ENCODE measurements around the gene CPSF6. TPM values are rescaled to one million over a fixed set of nuclear protein-coding genes. Genes with fewer than 3 reads are reported as not detected.

Gene CPSF6
- total and polyA plus RNA-seq, 2 of the 4 experiments (the other 2 are of a cell fraction): 9.1 to 39.3 TPM

DNA sequence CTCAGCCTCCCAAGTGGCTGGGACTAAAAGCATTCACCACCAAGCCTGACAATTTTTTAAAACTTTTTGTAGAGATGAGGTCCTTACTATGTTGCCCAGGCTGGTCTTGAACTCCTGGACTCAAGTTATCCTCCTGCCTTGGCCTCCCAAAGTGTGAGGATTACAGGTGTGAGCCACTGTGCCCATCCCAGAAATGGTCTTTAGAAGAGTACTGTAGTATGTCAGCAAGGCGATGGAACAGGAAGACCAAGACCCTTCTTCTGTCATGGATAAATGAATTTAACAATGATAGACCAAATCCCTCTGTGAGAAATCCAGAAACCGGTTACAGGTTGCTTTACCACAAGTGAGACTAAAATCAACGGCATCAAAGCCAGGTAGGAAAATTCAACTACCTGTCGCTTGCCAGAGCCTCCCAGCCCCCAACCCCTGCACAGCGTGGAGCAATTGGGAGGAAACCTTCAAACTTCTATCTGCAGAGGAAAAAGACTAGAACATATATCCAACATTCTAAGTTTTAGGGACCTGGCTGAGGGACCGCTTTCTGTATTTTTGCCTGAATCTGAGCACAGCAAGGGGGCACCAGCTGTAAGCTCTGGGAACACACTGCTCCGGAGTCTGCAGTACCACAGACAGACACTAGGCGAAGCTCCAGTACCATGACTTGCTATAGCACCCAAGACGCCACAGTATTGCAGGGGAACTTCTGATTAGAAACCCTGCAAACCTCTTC, 51.3 kb downstream of the CPSF6 start (continued):
- TF ChIP-seq MAFK (IDR thresholded peaks at IDR 0.05; ENCODE audit: low read depth, low read length): no peak

DNA sequence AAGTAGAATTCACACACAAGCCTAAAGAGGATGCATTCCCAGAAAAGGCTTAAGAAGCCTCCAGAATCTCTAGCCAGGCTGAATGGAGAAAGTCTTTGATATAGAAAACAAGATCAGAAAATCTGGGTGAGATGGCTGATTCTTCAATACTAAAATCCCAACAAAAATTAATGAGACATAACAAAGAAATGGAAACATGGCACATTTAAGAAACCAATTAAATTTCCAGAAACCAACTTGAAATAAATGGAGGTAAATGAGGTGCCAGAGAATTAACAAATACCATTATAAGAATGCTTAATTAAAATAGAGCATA, 51.9 kb downstream of the CPSF6 start:
- intact Hi-C loops (cut with micrococcal nuclease): no loop called here
- BruUV-seq (replicated peaks): no TSS peak
- in situ Hi-C loops (cut with MboI; ENCODE audit: low sequenced_read_pairs): no loop called here

More for the DNA sequence above, 51.9 kb downstream of the CPSF6 start:
- H4K20me1 ChIP-seq (ENCODE audit: insufficient read depth, low read length): no peaks in the 10 kb centered on the region
- H4K91ac ChIP-seq (ENCODE audit: insufficient read depth, low read depth, low read length): no peak overlapping the region
- no peaks in the 10 kb centered on the region for H3K79me1 ChIP-seq (ENCODE audit: low read depth in 1 of 2, low read length in 2 of 2)
- H4K8ac ChIP-seq (ENCODE audit: low read depth in 2 of 2, low read length in 2 of 2): no peak overlapping the region
- H3K36me3 ChIP-seq (ENCODE audit: control insufficient read depth, insufficient read depth, low read length): no peaks in the 10 kb centered on the region
- H4K5ac ChIP-seq (ENCODE audit: low read depth, low read length): no peak overlapping the region
- H2BK15ac ChIP-seq (ENCODE audit: low read depth, low read length): no peak overlapping the region
- no peak overlapping the region for H3K4me2 ChIP-seq (ENCODE audit: low read depth, low read length)
- no peak overlapping the region for H2AK9ac ChIP-seq (replicated peaks; ENCODE audit: low read depth, low read length, poor library complexity)
- H3K4me1 ChIP-seq (ENCODE audit: control insufficient read depth, insufficient read depth, low read length): no peaks in the 10 kb centered on the region
- DNase-seq (no peak), ATAC-seq (ENCODE audit: low read depth) (no peak)
- no peaks in the 10 kb centered on the region for H3K9me3 ChIP-seq (ENCODE audit: control insufficient read depth, insufficient read depth, low read length)
- no peak overlapping the region for H2BK20ac ChIP-seq (ENCODE audit: low read depth, low read length)
- TF ChIP-seq BHLHE40 (IDR thresholded peaks at IDR 0.05; ENCODE audit: low read depth, low read length) (no peak), POLR2A (IDR thresholded peaks at IDR 0.05; ENCODE audit: low read depth, low read length) (no peak), RFX5 (IDR thresholded peaks at IDR 0.05; ENCODE audit: low read depth, low read length) (no peak), MAFK (IDR thresholded peaks at IDR 0.05; ENCODE audit: low read depth, low read length) (no peak), SMC3 (IDR thresholded peaks at IDR 0.05; ENCODE audit: low read depth, low read length) (no peak), FOS (IDR thresholded peaks at IDR 0.05; ENCODE audit: low read depth, low read length) (no peak)
- TF ChIP-seq, protein P1, sequence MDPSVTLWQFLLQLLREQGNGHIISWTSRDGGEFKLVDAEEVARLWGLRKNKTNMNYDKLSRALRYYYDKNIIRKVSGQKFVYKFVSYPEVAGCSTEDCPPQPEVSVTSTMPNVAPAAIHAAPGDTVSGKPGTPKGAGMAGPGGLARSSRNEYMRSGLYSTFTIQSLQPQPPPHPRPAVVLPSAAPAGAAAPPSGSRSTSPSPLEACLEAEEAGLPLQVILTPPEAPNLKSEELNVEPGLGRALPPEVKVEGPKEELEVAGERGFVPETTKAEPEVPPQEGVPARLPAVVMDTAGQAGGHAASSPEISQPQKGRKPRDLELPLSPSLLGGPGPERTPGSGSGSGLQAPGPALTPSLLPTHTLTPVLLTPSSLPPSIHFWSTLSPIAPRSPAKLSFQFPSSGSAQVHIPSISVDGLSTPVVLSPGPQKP (IDR thresholded peaks at IDR 0.05; ENCODE audit: borderline replicate concordance, low read depth, low read length): no peak
- H2AFZ ChIP-seq (replicated peaks; ENCODE audit: low read length, poor library complexity): no peak overlapping the region
- H3K23ac ChIP-seq (ENCODE audit: low read depth, low read length): no peak overlapping the region
- H3K56ac ChIP-seq (ENCODE audit: extremely low read depth, insufficient read depth, low read length): no peak overlapping the region
- H2BK120ac ChIP-seq (ENCODE audit: low read depth, low read length): no peak overlapping the region
- ChIA-PET POLR2A (ENCODE audit: unreplicated experiment) (no interaction called here), CTCF (interaction anchor here (0.6 to 1.3 kb wide), 9 partner anchors 12 to 81 kb away, joined by 3 to 6 read pairs (median 4); partner anchors contain the start of gene LYZ)
- H3K27ac ChIP-seq (ENCODE audit: insufficient read depth, low read length): no peak overlapping the region
- H2AK5ac ChIP-seq (ENCODE audit: low read depth, low read length): no peak overlapping the region
- no peak overlapping the region for H3K9ac ChIP-seq (ENCODE audit: low read depth, low read length)
- H3K9me1 ChIP-seq (ENCODE audit: insufficient read depth, low read length): no peaks in the 10 kb centered on the region
- no peak overlapping the region for H2BK5ac ChIP-seq (ENCODE audit: low read depth, low read length, poor library complexity, severe bottlenecking)
- H3K18ac ChIP-seq (ENCODE audit: low read depth, low read length): no peak overlapping the region
- no peak overlapping the region for H3K4me3 ChIP-seq (ENCODE audit: insufficient read depth, low read depth, low read length)
- H3K4ac ChIP-seq (ENCODE audit: low read depth, low read length): no peak overlapping the region
- H3K14ac ChIP-seq (replicated peaks; ENCODE audit: low read depth, low read length): no peak overlapping the region
- H3K27me3 ChIP-seq (ENCODE audit: control insufficient read depth, insufficient read depth, low read length): no peaks in the 10 kb centered on the region; the same call in 1 of the 2 replicates
- dilution Hi-C loops (cut with HindIII; ENCODE audit: low sequenced_read_pairs, unreplicated experiment): no loop called here

Measured in IMR-90 (cell line).